ENCODE results near the gene ARFIP1.
A peak's percentile ranks its signal among the peaks of the same experiment; 100 is the strongest.

GRCh38 chr4:152779513-152780266, at the start of gene ARFIP1, which contains the start of gene TIGD4:
- TF ChIP-seq POLR2A (IDR thresholded peaks at IDR 0.05), result peak; percentile 10 to 77
- TF ChIP-seq CTCF (IDR thresholded peaks at IDR 0.05), result peak in 4 of 5 experiments; percentile 9 to 26 (median 15)
